ENCODE data around the gene RTF1.

The RTF1 gene

GRCh38 chr15:41483115-41483514 lies 66.2 kb downstream of the RTF1 start:
- H3K9me3 ChIP-seq (ENCODE audit: low read length) = no peaks in the 10 kb centered on the region
- H3K27me3 ChIP-seq (ENCODE audit: insufficient read depth, low read length) = no peaks in the 10 kb centered on the region
- H3K9ac ChIP-seq (ENCODE audit: low read length) = no peak overlapping the region
- no peak overlapping the region for H3K4me2 ChIP-seq (ENCODE audit: low read length)
- H3K79me2 ChIP-seq (ENCODE audit: insufficient read depth, low read length) = no peaks in the 10 kb centered on the region
- H3K4me3 ChIP-seq (ENCODE audit: low read depth, low read length, poor library complexity, severe bottlenecking) = no peak overlapping the region
- no peaks in the 10 kb centered on the region for H4K20me1 ChIP-seq (ENCODE audit: insufficient read depth, low read length)
- no peak for TF ChIP-seq EZH2 (IDR thresholded peaks at IDR 0.05; ENCODE audit: borderline replicate concordance, low read length)
- TF ChIP-seq, protein P1, sequence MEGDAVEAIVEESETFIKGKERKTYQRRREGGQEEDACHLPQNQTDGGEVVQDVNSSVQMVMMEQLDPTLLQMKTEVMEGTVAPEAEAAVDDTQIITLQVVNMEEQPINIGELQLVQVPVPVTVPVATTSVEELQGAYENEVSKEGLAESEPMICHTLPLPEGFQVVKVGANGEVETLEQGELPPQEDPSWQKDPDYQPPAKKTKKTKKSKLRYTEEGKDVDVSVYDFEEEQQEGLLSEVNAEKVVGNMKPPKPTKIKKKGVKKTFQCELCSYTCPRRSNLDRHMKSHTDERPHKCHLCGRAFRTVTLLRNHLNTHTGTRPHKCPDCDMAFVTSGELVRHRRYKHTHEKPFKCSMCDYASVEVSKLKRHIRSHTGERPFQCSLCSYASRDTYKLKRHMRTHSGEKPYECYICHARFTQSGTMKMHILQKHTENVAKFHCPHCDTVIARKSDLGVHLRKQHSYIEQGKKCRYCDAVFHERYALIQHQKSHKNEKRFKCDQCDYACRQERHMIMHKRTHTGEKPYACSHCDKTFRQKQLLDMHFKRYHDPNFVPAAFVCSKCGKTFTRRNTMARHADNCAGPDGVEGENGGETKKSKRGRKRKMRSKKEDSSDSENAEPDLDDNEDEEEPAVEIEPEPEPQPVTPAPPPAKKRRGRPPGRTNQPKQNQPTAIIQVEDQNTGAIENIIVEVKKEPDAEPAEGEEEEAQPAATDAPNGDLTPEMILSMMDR (IDR thresholded peaks at IDR 0.05; ENCODE audit: low read length) = no peak
- H3K4me1 ChIP-seq (ENCODE audit: insufficient read depth, low read length, severe bottlenecking) = peaks cover 11% of the 10 kb centered on the region
- peaks cover 49% of the 10 kb centered on the region for H3K36me3 ChIP-seq (ENCODE audit: insufficient read depth, low read length)
- no peak overlapping the region for H2AFZ ChIP-seq (ENCODE audit: low read length)
- H3F3A ChIP-seq (ENCODE audit: insufficient read depth, low read length) = no peaks in the 10 kb centered on the region
- no peaks in the 10 kb centered on the region for H3K9me2 ChIP-seq (ENCODE audit: low read depth, low read length)
- H3K27ac ChIP-seq (ENCODE audit: low read depth, low read length, poor library complexity, severe bottlenecking) = peak overlapping the region; percentile 55

GRCh38 chr15:41483519-41483918 lies 66.6 kb downstream of the RTF1 start:
- Histone ChIP-seq H3K9me2 (ENCODE audit: low read depth, low read length) (no peaks in the 10 kb centered on the region), H3K36me3 (ENCODE audit: insufficient read depth, low read length) (peaks cover 46% of the 10 kb centered on the region), H2AFZ (ENCODE audit: low read length) (no peak overlapping the region), H3K4me1 (ENCODE audit: insufficient read depth, low read length, severe bottlenecking) (peaks cover 11% of the 10 kb centered on the region), H3K4me3 (ENCODE audit: low read depth, low read length, poor library complexity, severe bottlenecking) (no peak overlapping the region), H4K20me1 (ENCODE audit: insufficient read depth, low read length) (no peaks in the 10 kb centered on the region), H3F3A (ENCODE audit: insufficient read depth, low read length) (no peaks in the 10 kb centered on the region), H3K27me3 (ENCODE audit: insufficient read depth, low read length) (no peaks in the 10 kb centered on the region), H3K79me2 (ENCODE audit: insufficient read depth, low read length) (no peaks in the 10 kb centered on the region), H3K27ac (ENCODE audit: low read depth, low read length, poor library complexity, severe bottlenecking) (peak overlapping the region; percentile 55), H3K4me2 (ENCODE audit: low read length) (no peak overlapping the region), H3K9ac (ENCODE audit: low read length) (no peak overlapping the region), H3K9me3 (ENCODE audit: low read length) (no peaks in the 10 kb centered on the region)
- TF ChIP-seq EZH2 (IDR thresholded peaks at IDR 0.05; ENCODE audit: borderline replicate concordance, low read length) = no peak
- TF ChIP-seq, protein P1 (IDR thresholded peaks at IDR 0.05; ENCODE audit: low read length) = no peak

GRCh38 chr15:41484937-41485625 lies 68.2 kb downstream of the RTF1 start:
- no peaks in the 10 kb centered on the region for H3K9me2 ChIP-seq (ENCODE audit: low read depth, low read length)
- no peaks in the 10 kb centered on the region for H3K9me3 ChIP-seq (ENCODE audit: low read length)
- no peaks in the 10 kb centered on the region for H3F3A ChIP-seq (ENCODE audit: insufficient read depth, low read length)
- H3K4me1 ChIP-seq (ENCODE audit: insufficient read depth, low read length, severe bottlenecking) = peaks cover 11% of the 10 kb centered on the region
- H3K36me3 ChIP-seq (ENCODE audit: insufficient read depth, low read length) = peaks cover 31% of the 10 kb centered on the region
- H3K27me3 ChIP-seq (ENCODE audit: insufficient read depth, low read length) = no peaks in the 10 kb centered on the region
- no peak overlapping the region for H3K27ac ChIP-seq (ENCODE audit: low read depth, low read length, poor library complexity, severe bottlenecking)
- no peak overlapping the region for H2AFZ ChIP-seq (ENCODE audit: low read length)
- no peaks in the 10 kb centered on the region for H3K79me2 ChIP-seq (ENCODE audit: insufficient read depth, low read length)
- no peak overlapping the region for H3K4me2 ChIP-seq (ENCODE audit: low read length)
- H3K9ac ChIP-seq (ENCODE audit: low read length) = no peak overlapping the region
- H3K4me3 ChIP-seq (ENCODE audit: low read depth, low read length, poor library complexity, severe bottlenecking) = no peak overlapping the region
- H4K20me1 ChIP-seq (ENCODE audit: insufficient read depth, low read length) = no peaks in the 10 kb centered on the region
- TF ChIP-seq EZH2 (IDR thresholded peaks at IDR 0.05; ENCODE audit: borderline replicate concordance, low read length) = no peak
- TF ChIP-seq, protein P1 (IDR thresholded peaks at IDR 0.05; ENCODE audit: low read length) = no peak

Data from OCI-LY1 (cell line).